HepG2 (cell line): ENCODE data around the gene METTL23. TPM values are rescaled to one million over a fixed set of nuclear protein-coding genes. Genes with fewer than 3 reads are reported as not detected.

ENCODE experiments used
- ADNP ChIP-seq: sonication (generic); formaldehyde crosslinking; IDR thresholded peaks from 2 replicates; pipeline ENCODE4 v1.4.0; 2020; ENCODE audit warnings: missing genetic modification reagents
- ARNT ChIP-seq: fragments of 450-650 bp; IDR thresholded peaks from 2 replicates; pipeline ENCODE4 v1.6.1; 2017
- CEBPG ChIP-seq: IDR thresholded peaks from 2 replicates; pipeline ENCODE4 v1.6.1; 2016
- EEA1 ChIP-seq: sonication (generic); formaldehyde crosslinking; IDR thresholded peaks from 2 replicates; pipeline ENCODE4 v1.5.1; 2020; ENCODE audit warnings: mild to moderate bottlenecking, missing genetic modification reagents, borderline replicate concordance
- GABPA ChIP-seq, 2 experiments: IDR thresholded peaks; 2 replicates each; pipeline ENCODE4 v1.6.1; 2011 to 2016; ENCODE audit warnings: low read depth in 2 of 2, low read length in 1 of 2, missing biosample characterization in 1 of 2, missing genetic modification characterization in 1 of 2
- NCOR1 ChIP-seq: fragments of 200-600 bp; sonication (generic); IDR thresholded peaks from 2 replicates; pipeline ENCODE4 v1.7.0; 2017; ENCODE audit warnings: antibody characterized with exemption, low read length, borderline replicate concordance
- ONECUT2 ChIP-seq: sonication (generic); formaldehyde crosslinking; IDR thresholded peaks from 2 replicates; pipeline ENCODE4 v1.4.0; 2020; ENCODE audit warnings: missing genetic modification reagents
- PRMT3 ChIP-seq: sonication (generic); formaldehyde crosslinking; IDR thresholded peaks from 2 replicates; pipeline ENCODE4 v1.8.1; 2022; ENCODE audit warnings: low read depth, mild to moderate bottlenecking, moderate library complexity, missing genetic modification reagents, borderline replicate concordance
- SP2 ChIP-seq: sonication (generic); formaldehyde crosslinking; IDR thresholded peaks from 2 replicates; pipeline ENCODE4 v1.5.1; 2020; ENCODE audit warnings: mild to moderate bottlenecking, missing genetic modification reagents
- SRSF4 ChIP-seq: fragments of 200-400 bp; formaldehyde crosslinking; IDR thresholded peaks from one replicate; pipeline ENCODE4 v1.6.1; 2018; ENCODE audit warnings: mild to moderate bottlenecking, low read depth, low read length, moderate library complexity; ENCODE audit not compliant: poor library complexity, severe bottlenecking
- STAG1 ChIP-seq: sonication (generic); formaldehyde crosslinking; IDR thresholded peaks from 2 replicates; pipeline ENCODE4 v1.4.0; 2020; ENCODE audit warnings: missing genetic modification reagents
- THYN1 ChIP-seq: sonication (generic); formaldehyde crosslinking; IDR thresholded peaks from 2 replicates; pipeline ENCODE4 v1.8.1; 2023; ENCODE audit warnings: low read depth, mild to moderate bottlenecking, moderate library complexity, missing genetic modification reagents, borderline replicate concordance
- ZFX ChIP-seq: sonication (generic); formaldehyde crosslinking; IDR thresholded peaks from 2 replicates; pipeline ENCODE4 v1.4.0; 2020; ENCODE audit warnings: mild to moderate bottlenecking, low read depth, missing genetic modification reagents, moderate library complexity
- ZMYM3 ChIP-seq: sonication (generic); formaldehyde crosslinking; IDR thresholded peaks from 2 replicates; pipeline ENCODE4 v1.5.1; 2020; ENCODE audit warnings: mild to moderate bottlenecking, missing genetic modification reagents
- ZNF263 ChIP-seq: sonication (generic); formaldehyde crosslinking; IDR thresholded peaks from 2 replicates; pipeline ENCODE4 v1.4.0; 2020; ENCODE audit warnings: missing genetic modification reagents
- ZNF343 ChIP-seq: sonication (generic); formaldehyde crosslinking; IDR thresholded peaks from 2 replicates; pipeline ENCODE4 v1.4.0; 2020; ENCODE audit warnings: mild to moderate bottlenecking, missing genetic modification reagents
- ZNF44 ChIP-seq: sonication (generic); formaldehyde crosslinking; IDR thresholded peaks from 2 replicates; pipeline ENCODE4 v1.5.1; 2020; ENCODE audit warnings: mild to moderate bottlenecking, missing genetic modification reagents
- ZNF564 ChIP-seq: sonication (generic); formaldehyde crosslinking; IDR thresholded peaks from 2 replicates; pipeline ENCODE4 v1.8.1; 2023; ENCODE audit warnings: mild to moderate bottlenecking, missing genetic modification reagents
- ZNF746 ChIP-seq: sonication (generic); formaldehyde crosslinking; IDR thresholded peaks from 2 replicates; pipeline ENCODE4 v1.8.0; 2022; ENCODE audit warnings: mild to moderate bottlenecking, missing genetic modification reagents
- ZNF816 ChIP-seq: sonication (generic); formaldehyde crosslinking; IDR thresholded peaks from 2 replicates; pipeline ENCODE4 v1.8.0; 2022; ENCODE audit warnings: missing genetic modification reagents, mild to moderate bottlenecking, borderline replicate concordance
- polyA plus RNA-seq, 8 experiments: library from polyadenylated mRNA; depleted of rRNA in 3 of 8; stranded (reverse) in 7 of 8; unstranded in 1 of 8; fragments of >200 nt; fragmentation: Illumina TruSeq in 4 of 8; extraction: Trizol in 4 of 8; gene quantifications; 2 replicates each; pipeline versions ENCODE4 v1.2.1 to v1.2.3, GENCODE V29; 2011 to 2016; ENCODE audit warnings: low read depth in 4 of 8, missing spikeins in 1 of 8, mixed read lengths in 1 of 8; ENCODE audit not compliant: insufficient read depth in 1 of 8
- total RNA-seq, 5 experiments: library from RNA; depleted of rRNA; stranded (reverse); fragments of >200 nt; fragmentation: Illumina TruSeq; extraction: Trizol; gene quantifications; 2 replicates each; pipeline ENCODE4 v1.2.3, GENCODE V29; 2016; ENCODE audit warnings: low read depth in 1 of 5
- TF ChIP-seq, protein P1 (sequence below): sonication (generic); formaldehyde crosslinking; IDR thresholded peaks from 2 replicates; pipeline ENCODE4 v1.8.0; 2022; ENCODE audit warnings: missing genetic modification reagents, mild to moderate bottlenecking, borderline replicate concordance
- TF ChIP-seq, protein P2 (sequence below): sonication (generic); formaldehyde crosslinking; IDR thresholded peaks from 2 replicates; pipeline ENCODE4 v1.5.0; 2020; ENCODE audit warnings: missing genetic modification reagents, mild to moderate bottlenecking, borderline replicate concordance
- TF ChIP-seq, protein P3 (sequence below): IDR thresholded peaks from 2 replicates; pipeline ENCODE4 v1.6.1; 2016; ENCODE audit warnings: low read depth, missing genetic modification reagents, missing compliant biosample characterization

Gene METTL23
- total and polyA plus RNA-seq, 2 of the 13 experiments (the other 11 are each of a cell fraction or from before 2014, with no cell fraction given): 39.9 to 104 TPM

DNA sequence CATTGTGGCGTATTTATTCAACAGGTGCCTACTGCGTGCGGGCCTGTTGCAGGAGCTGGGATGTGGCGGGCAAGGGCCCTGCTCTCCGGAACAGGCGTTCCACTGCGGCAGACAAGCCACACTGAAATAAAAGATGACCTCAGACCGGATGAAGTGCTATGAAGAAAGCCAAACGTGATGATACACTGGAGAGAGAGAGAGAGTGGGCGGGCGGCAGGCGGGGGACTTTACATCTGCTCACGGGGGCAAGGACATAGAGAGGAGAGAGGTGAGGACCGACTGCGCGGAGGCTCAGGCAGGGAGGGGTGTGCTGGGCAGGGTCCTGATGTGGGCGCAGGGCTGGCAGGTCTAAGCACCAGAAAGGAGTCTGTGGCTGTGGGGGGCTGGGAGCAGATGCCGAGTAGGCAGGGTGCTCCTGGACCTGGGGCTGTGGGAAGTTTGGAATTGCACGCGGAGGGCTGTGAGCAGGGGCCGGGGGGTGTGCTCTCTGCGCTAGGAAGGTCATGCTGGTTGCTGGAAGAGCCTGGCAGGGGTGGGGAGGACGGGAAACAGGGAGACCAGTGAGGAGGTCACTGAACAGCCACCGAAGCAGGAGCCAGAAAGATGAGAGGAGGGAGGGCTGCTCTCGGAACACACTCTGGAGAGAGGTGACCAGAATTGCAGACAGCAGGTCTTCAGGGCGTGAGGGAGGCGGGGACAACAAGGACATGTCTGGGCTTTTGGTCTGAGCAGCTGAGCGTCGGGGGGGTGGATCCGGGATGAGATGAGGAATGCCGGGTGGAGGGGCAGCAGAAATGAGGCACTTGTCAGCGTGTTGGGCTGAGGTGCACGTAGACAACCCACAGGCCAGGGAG is 25.8 kb upstream of the METTL23 start (continued):
- TF ChIP-seq, protein P1, sequence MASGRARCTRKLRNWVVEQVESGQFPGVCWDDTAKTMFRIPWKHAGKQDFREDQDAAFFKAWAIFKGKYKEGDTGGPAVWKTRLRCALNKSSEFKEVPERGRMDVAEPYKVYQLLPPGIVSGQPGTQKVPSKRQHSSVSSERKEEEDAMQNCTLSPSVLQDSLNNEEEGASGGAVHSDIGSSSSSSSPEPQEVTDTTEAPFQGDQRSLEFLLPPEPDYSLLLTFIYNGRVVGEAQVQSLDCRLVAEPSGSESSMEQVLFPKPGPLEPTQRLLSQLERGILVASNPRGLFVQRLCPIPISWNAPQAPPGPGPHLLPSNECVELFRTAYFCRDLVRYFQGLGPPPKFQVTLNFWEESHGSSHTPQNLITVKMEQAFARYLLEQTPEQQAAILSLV (CRISPR knock-in tag): no peak
- TF ChIP-seq SRSF4 (no peak), THYN1 (no peak), SP2 (no peak), NCOR1 (peak; percentile 69; the same call in 1 of the 2 replicates), ADNP (CRISPR knock-in tag) (no peak), ZNF44 (CRISPR knock-in tag) (peak; percentile 68), PRMT3 (CRISPR knock-in tag) (no peak), GABPA (IDR thresholded peaks at IDR 0.05; ENCODE audit: low read depth, low read length) (no peak), GABPA (CRISPR knock-in tag; IDR thresholded peaks at IDR 0.05; ENCODE audit: low read depth) (peak; percentile 52; the same call in 1 of the 2 replicates), ONECUT2 (CRISPR knock-in tag) (0 out of 2 replicates have a peak, but pooled peaks have one; percentile 27), ZNF263 (peak; percentile 61; the same call in 1 of the 2 replicates), ZMYM3 (0 out of 2 replicates have a peak, but pooled peaks have one; percentile 8), STAG1 (CRISPR knock-in tag) (no peak), ZNF816 (peak; percentile 67; the same call in 1 of the 2 replicates), ZFX (CRISPR knock-in tag) (peak; percentile 82), ZNF343 (CRISPR knock-in tag) (peak; percentile 67; the same call in 1 of the 2 replicates), EEA1 (CRISPR knock-in tag) (no peak), ZNF746 (peak; percentile 88), CEBPG (CRISPR knock-in tag) (peak; percentile 65), ARNT (no peak), ZNF564 (CRISPR knock-in tag) (peak; percentile 57; the same call in 1 of the 2 replicates)
- TF ChIP-seq, protein P2, sequence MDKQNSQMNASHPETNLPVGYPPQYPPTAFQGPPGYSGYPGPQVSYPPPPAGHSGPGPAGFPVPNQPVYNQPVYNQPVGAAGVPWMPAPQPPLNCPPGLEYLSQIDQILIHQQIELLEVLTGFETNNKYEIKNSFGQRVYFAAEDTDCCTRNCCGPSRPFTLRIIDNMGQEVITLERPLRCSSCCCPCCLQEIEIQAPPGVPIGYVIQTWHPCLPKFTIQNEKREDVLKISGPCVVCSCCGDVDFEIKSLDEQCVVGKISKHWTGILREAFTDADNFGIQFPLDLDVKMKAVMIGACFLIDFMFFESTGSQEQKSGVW (CRISPR knock-in tag): no peak
- TF ChIP-seq, protein P3, sequence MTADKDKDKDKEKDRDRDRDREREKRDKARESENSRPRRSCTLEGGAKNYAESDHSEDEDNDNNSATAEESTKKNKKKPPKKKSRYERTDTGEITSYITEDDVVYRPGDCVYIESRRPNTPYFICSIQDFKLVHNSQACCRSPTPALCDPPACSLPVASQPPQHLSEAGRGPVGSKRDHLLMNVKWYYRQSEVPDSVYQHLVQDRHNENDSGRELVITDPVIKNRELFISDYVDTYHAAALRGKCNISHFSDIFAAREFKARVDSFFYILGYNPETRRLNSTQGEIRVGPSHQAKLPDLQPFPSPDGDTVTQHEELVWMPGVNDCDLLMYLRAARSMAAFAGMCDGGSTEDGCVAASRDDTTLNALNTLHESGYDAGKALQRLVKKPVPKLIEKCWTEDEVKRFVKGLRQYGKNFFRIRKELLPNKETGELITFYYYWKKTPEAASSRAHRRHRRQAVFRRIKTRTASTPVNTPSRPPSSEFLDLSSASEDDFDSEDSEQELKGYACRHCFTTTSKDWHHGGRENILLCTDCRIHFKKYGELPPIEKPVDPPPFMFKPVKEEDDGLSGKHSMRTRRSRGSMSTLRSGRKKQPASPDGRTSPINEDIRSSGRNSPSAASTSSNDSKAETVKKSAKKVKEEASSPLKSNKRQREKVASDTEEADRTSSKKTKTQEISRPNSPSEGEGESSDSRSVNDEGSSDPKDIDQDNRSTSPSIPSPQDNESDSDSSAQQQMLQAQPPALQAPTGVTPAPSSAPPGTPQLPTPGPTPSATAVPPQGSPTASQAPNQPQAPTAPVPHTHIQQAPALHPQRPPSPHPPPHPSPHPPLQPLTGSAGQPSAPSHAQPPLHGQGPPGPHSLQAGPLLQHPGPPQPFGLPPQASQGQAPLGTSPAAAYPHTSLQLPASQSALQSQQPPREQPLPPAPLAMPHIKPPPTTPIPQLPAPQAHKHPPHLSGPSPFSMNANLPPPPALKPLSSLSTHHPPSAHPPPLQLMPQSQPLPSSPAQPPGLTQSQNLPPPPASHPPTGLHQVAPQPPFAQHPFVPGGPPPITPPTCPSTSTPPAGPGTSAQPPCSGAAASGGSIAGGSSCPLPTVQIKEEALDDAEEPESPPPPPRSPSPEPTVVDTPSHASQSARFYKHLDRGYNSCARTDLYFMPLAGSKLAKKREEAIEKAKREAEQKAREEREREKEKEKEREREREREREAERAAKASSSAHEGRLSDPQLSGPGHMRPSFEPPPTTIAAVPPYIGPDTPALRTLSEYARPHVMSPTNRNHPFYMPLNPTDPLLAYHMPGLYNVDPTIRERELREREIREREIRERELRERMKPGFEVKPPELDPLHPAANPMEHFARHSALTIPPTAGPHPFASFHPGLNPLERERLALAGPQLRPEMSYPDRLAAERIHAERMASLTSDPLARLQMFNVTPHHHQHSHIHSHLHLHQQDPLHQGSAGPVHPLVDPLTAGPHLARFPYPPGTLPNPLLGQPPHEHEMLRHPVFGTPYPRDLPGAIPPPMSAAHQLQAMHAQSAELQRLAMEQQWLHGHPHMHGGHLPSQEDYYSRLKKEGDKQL (CRISPR knock-in tag): no peak; the same call in 1 of the 2 replicates
